Astrocyte of the spinal cord (primary cell): ENCODE measurements around the gene CDK15.

ENCODE experiments used
- DNase-seq: peaks from one replicate; pipeline ENCODE4 v3.0.0; 2011; ENCODE audit warnings: low read depth, low spot score
- H3K4me3 ChIP-seq: 2 replicates; pipeline ENCODE4 v1.5.1; 2011; ENCODE audit warnings: low read depth, mild to moderate bottlenecking, low read length, moderate library complexity
- CTCF ChIP-seq: IDR thresholded peaks from 2 replicates; pipeline ENCODE4 v1.5.1; 2012; ENCODE audit warnings: low read depth, mild to moderate bottlenecking, low read length, inconsistent platforms
- in situ Hi-C: cut with HindIII; loops from 2 replicates; pipeline ENCODE4 v1.10.0; 2017; ENCODE audit warnings: low sequenced_read_pairs

The CDK15 gene

GRCh38 chr2:201883606-201884369 is 77.5 kb downstream of the CDK15 start:
- no peak for TF ChIP-seq CTCF
- peak; percentile 13 for DNase-seq
- in situ Hi-C loops, result no loop called here
- H3K4me3 ChIP-seq, result no peak overlapping the region

- no peak for TF ChIP-seq CTCF
- peak; percentile 44 for DNase-seq
- in situ Hi-C loops, result no loop called here
- H3K4me3 ChIP-seq, result no peak overlapping the region
These were observed 80.2 kb downstream of the CDK15 start for GRCh38 chr2:201886504-201886903.

- no peak for TF ChIP-seq CTCF
- no peak for DNase-seq
- in situ Hi-C loops, result no loop called here
- peak overlapping the region; percentile 21 for H3K4me3 ChIP-seq
These were observed 81.6 kb downstream of the CDK15 start for GRCh38 chr2:201887773-201888425.

GRCh38 chr2:201888426-201888800 is 82.1 kb downstream of the CDK15 start:
- TF ChIP-seq CTCF, result no peak
- in situ Hi-C loops, result no loop called here
- H3K4me3 ChIP-seq, result peak overlapping the region; percentile 21
- no peak for DNase-seq

GRCh38 chr2:201890453-201890852 is 84.1 kb downstream of the CDK15 start:
- peak; percentile 27 for DNase-seq
- H3K4me3 ChIP-seq, result no peak overlapping the region
- no peak for TF ChIP-seq CTCF
- in situ Hi-C loops, result no loop called here

GRCh38 chr2:201891676-201892075 is 85.3 kb downstream of the CDK15 start:
- DNase-seq, result no peak
- in situ Hi-C loops, result no loop called here
- no peak overlapping the region for H3K4me3 ChIP-seq
- TF ChIP-seq CTCF, result no peak
